Effector CD8-positive, alpha-beta T cell (primary cell): Measurements from ENCODE around the gene HMMR.
"Not testable (repeated sequence)": the region's sequence is repeated elsewhere in the genome, so short reads cannot be mapped to it uniquely, and the experiment has no call there.

ENCODE experiments used
- DNase-seq: peaks from one replicate; lab custom pipeline; 2025; lab: John Stamatoyannopoulos, UW

The HMMR gene

DNA sequence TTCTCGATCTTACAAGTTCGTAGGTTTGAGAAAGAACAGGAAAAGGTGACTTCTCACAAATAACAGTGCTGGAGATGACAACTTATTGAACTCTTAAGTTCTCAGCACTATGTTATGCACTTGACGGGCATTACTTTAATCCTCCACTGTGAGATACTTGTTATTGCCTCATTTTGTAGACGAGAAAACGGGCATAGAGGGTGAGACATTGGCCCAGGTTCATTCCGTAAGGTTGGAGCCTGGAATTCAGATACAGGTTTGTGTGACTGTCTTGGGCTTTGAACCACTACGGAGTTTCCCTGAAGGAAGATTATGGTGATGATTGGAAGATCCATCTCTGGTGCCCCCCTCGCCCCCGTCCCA is 45.6 kb downstream of the HMMR start:
- no peak for DNase-seq

DNA sequence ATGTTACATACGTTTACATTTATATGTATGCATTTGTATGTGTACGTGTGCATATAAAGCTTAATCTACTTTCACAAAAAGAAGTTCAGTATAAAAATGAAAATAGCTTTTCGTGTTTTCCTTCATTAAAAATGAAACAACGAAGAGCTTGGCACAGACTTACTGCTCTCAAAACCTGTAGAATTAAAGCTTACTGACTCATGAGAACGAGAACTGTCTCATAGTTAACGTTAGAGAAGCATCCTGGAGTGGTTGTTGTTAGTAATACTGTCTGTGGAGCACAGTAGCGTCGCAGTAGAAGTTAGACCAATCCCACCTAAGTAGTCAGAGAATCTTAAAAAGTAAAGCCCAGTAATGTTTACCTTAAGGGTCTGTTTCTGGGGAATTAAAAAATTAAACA is 46.3 kb downstream of the HMMR start:
- no peak for DNase-seq

DNA sequence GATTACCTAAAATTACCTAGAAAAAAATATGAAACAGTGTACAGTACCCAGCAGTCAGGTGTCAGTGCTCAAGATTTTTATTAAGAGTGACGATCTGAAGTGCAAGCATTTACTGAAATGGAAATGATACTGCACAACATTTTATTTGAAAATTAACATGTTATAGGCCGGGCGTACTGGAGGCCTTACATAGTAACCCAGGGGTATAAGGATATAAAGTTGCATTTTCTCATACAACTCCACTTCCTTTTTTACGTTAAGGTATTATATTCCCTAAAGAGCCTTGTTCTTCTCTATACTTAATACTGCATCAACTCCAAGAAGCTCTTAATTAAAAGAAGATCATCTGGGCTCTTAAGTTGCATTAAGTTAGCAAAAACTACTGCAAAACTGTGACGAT is 48.3 kb downstream of the HMMR start:
- no peak for DNase-seq

DNA sequence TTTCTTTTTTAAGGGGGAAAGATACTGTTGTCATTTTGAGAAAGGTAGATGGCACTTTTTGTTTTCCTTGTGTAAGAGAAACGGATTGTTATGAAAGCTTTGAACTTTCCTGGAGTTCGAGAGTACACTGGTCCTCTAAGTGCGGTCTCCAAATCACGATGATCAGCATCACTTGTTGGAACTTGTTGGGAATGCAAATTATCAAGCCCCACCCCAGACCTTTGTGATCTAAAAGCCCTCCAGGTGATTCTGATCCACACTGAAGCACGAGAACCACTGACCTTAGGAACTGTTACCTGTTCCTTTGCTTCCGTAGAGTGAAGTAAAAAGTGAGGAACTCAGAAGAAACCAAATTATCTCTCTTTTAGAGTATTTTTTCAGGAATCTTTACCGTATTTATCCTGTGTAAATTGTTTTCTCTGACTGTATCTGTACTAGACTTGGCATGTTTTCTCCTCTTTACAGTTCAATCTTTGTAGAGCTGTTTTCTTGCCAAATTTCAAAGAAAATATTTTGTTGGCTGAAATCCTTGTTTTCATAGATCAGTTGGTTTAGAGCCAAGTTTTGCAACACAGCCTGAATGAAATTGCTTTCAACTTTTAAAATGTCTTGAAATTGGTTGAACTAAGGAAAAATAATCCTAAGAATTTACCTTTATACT is 49.0 kb downstream of the HMMR start:
- DNase-seq: no peak

DNA sequence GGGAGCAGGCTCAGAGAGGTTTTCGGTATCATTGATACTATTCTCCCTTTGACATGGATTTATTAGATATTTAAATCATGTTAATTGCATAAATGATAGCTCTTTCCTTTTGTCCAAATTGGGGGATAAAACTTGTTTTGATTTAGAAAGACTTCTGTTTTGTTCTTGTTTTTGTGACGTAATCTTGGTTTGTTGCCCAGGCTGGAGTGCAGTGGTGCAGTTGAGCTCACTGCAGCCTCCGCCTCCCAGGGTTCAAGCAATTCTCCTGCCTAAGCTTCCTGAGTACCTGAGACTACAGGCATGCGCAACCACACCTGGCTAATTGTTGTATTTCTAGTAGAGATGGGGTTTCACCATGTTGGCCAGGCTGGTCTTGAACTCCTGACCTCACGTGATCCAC is 52.1 kb downstream of the HMMR start:
- DNase-seq: no peak

DNA sequence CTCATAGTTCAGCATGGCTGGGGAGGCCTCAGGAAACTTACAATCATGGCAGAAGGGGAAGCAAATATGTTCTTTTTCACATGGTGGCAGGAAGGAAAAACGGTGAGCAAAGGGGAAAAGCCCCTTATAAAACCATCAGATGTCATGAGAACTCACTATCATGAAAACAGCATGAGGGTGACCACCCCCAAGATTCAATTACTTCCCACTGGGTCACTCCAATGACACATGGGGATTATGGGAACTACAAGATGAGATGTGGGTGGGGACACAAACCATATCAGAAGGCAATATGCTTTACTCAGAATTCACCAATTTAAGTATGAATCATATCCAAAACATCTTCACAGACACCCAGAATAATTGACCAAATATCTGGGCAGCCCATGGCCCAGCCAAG is 64.7 kb downstream of the HMMR start:
- no peak for DNase-seq

DNA sequence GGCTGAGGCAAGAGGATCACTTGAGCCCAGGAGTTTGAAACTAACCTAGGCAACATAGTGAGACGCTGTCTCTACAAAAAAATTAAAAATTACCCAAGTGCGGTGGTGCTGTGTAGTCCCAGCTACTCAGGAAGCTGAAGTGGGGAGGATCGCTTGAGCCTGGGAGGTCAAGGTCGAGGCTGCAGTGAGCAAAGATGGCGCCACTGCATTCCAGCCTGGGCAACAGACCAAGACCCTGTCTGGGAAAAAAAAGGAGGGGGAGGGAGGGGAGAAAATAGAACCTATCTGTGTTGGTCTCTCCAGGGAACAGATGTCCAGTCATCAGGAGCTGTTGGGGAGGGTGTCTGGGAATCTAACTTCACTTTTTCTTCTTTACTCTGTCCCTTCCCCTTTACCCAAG is 69.3 kb downstream of the HMMR start:
- no peak for DNase-seq

DNA sequence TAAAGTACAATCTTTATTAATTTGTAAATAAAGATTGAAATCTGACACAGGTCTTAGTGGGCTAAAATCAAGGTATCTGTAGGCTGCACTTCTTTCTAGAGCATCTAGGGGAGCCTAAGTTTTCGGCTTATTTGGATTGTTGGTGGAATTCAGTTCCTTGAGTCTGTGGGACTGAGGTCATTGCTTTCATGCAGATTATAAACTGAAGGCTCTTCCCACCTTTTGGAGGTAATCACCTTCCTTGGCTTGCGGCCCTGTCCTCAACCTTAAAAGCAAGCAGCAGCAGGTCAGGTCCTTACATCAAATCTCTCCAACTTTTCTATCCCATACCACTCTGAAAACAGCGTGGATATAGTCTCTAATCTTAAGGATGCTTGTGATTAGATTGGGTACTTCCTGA is 70.8 kb downstream of the HMMR start:
- no peak for DNase-seq

DNA sequence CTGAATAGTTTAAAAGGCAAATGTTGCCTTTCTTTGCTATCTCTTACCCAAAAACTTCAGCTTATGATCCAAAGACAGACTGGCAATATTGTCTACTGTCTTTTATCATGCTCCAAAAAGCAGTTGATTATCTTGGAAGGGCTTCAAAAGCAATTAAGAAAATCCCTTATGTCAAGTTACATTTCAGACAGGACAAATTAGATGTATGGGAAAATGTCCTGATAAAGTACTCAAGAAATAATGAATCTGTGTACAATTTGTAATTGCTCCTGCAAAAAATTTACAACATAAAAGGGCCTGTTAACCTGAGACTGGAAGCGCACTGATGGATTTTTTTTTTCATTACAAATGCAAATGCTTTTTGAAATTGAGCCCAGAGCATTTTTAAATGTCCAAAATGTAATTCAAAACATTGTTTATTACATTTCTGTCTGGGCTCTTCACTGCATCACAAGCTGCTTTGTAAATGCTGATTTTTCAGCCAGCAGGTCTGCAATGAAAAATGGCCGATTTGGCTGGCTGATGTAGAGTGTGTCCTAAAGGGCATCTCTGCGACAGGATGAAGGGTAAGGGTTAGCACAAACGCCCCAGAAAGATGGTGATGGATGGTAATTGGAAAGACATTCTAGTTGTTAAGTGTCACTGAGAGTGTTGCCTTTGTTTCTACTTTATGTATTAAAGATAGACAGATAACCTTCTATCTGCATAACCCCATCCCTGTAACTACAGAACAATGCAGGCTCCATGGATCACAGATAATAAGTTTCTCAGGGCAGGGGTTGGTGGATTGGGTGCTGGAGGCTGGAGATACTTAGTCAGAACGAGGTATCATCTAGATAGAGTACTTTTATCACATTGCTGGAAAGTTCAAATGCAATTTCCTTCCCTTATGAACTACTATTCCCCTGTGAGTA is 72.0 kb downstream of the HMMR start:
- no peak for DNase-seq

DNA sequence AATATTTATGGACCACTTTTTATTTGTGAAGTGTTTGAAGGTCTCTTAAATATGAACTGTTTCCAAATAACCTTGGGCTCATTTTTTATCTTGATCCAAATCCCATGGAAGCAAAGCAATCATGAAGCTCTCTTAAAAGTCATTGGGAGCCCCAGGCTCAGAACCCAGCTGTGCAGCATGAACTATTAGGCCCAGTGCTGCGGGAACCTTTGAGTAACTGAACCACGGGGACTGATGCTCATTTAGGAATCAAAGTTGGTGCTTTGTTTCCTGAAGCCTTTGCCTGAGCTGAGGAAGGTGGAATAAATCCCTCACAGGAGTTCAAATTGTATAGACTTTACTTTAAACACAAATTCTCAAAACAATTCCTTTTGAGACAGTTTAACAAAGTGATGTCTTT is 72.8 kb downstream of the HMMR start:
- DNase-seq: no peak

DNA sequence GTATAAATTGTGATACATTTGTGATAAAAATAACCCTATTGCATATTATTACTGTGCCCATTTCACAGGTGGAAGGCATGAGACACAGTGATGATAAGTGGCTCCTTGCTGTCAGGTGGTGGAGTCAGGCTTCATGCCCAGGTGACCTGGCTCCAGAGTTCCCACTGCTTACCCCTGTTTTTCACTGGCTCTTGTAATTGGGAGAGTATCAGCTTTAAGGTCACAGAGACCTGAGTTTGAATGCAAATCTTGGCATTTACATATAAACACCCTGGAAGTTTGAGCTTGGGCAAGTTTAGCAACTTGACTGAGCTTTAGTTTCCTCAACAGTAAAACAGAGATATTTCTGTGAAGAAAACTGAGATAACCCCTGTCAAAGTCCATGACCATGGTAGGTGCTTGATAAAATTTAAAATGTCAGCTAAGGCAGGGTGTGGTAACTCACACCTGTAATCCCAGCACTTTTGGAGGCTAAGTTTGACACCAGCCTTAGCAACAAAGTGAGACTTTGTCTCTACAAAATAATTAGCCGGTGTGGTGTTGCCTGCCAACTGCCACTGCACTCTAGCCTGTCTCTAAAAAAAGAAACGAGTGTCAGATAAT is 74.2 kb downstream of the HMMR start:
- DNase-seq: no peak

DNA sequence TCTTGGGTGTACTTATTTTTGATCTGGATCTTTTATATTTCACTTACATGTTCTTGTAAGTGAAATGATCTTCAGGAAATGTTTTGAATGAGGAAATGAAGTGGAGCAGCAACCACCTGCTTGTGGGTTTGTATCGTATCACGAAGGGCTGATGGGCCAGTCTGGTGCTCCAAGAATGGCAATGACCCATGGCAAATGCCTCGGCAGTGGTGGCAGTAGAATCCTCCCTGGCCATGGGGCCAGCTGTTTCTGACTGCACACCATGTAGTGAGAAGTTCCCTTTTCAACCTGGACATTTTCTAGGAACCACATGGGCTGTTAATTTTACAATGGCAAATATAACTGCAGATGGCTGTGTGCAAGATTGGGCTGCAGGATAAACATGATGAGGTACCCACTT is 74.9 kb downstream of the HMMR start:
- DNase-seq: no peak

DNA sequence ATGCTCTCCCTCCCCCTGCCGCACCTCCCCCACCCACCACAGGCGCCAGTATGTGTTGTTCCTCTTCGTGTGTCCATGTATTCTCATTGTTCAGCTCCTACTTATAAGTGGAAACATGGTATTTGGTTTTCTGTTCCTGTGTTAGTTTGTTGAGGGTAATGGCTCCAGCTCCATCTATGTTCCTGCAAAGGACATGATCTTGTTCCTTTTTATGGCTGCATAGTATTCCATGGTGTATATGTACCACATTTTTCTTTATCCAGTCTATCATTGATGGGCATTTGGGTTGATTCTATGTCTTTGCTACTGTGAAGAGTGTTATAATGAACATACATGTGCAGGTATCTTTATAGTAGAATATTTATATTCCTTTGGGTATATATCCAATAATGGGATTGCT is 76.0 kb downstream of the HMMR start:
- DNase-seq: not testable (repeated sequence)

DNA sequence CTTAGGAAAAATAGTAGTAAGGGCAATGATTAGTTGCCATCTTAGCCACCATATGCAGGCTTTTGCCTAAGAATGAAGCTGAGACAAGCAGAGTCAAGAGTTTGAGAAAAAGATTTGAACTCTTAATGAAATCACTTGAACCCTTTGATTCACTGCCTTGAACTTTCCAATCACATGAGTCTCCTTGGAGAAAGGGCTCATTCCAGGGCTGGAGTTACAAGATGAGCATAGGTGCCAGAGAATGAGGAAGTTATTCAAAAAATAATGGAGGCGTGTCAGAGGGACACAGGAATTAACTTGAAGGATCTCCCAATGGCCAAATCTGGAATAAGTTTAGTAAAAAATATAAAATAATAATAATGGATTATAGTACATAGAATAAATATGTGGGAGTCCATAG is 80.3 kb downstream of the HMMR start:
- no peak for DNase-seq
